ENCODE data around the gene PSMB5.

The PSMB5 gene

GRCh38 chr14:23058654-23059504, 24.2 kb upstream of the PSMB5 start:
- no peak for DNase-seq

GRCh38 chr14:23057757-23058653, 23.3 kb upstream of the PSMB5 start:
- peak; percentile 96 for DNase-seq

GRCh38 chr14:23056956-23057756, 22.5 kb upstream of the PSMB5 start, which contains the start of gene CDH24:
Gene CDH24 (minus strand): TSS chr14:23057520. CDS start chr14:23055733, 1,787 bp downstream.
- DNase-seq: peak; percentile 52

- DNase-seq: peak; percentile 75
These were observed 21.6 kb upstream of the PSMB5 start for GRCh38 chr14:23056145-23056955.

GRCh38 chr14:23055621-23056144, 21.0 kb upstream of the PSMB5 start:
- DNase-seq: no peak

GRCh38 chr14:23055147-23055550, 20.4 kb upstream of the PSMB5 start:
- no peak for DNase-seq

GRCh38 chr14:23054000-23054811, 19.5 kb upstream of the PSMB5 start:
- peak; percentile 45 for DNase-seq

- no peak for DNase-seq
These were observed 18.7 kb upstream of the PSMB5 start for GRCh38 chr14:23053426-23053825.

GRCh38 chr14:23052671-23053070, 18.0 kb upstream of the PSMB5 start:
- DNase-seq: no peak

GRCh38 chr14:23052182-23052623, 17.5 kb upstream of the PSMB5 start:
- DNase-seq: no peak

- no peak for DNase-seq
These were observed 16.7 kb upstream of the PSMB5 start for GRCh38 chr14:23051141-23052057.

- no peak for DNase-seq
These were observed 14.3 kb upstream of the PSMB5 start for GRCh38 chr14:23049011-23049410.

GRCh38 chr14:23047751-23048693, 13.3 kb upstream of the PSMB5 start:
- no peak for DNase-seq

- DNase-seq: no peak
These were observed 12.4 kb upstream of the PSMB5 start for GRCh38 chr14:23047034-23047634.

- DNase-seq: no peak
These were observed 11.0 kb upstream of the PSMB5 start for GRCh38 chr14:23045419-23046357.

GRCh38 chr14:23044840-23045239, 10.1 kb upstream of the PSMB5 start:
- DNase-seq: no peak

- peak; percentile 37 for DNase-seq
These were observed 9.1 kb upstream of the PSMB5 start for GRCh38 chr14:23043754-23044153.
